SJCRH30 (cell line): ENCODE data around the gene MEGF10. TPM values are rescaled to one million over a fixed set of nuclear protein-coding genes. Genes with fewer than 3 reads are reported as not detected.
"Not testable (repeated sequence)": the region's sequence is repeated elsewhere in the genome, so short reads cannot be mapped to it uniquely, and the experiment has no call there.

Experiments used
- DNase-seq, 2 experiments: peaks; one replicate each; pipeline ENCODE4 v3.0.0-alpha.2; 2015 to 2020
- H3K27ac ChIP-seq: fragments of 250-450 bp; sonication (Bioruptor Pico); 2 replicates; pipeline ENCODE4 v1.5.1; 2020; ENCODE audit warnings: mild to moderate bottlenecking, moderate library complexity
- H3K27me3 ChIP-seq: fragments of 250-450 bp; sonication (Bioruptor Pico); 2 replicates; pipeline ENCODE4 v1.5.1; 2020; ENCODE audit warnings: mild to moderate bottlenecking, moderate library complexity
- H3K36me3 ChIP-seq: fragments of 250-450 bp; sonication (Bioruptor Pico); 2 replicates; pipeline ENCODE4 v1.5.1; 2020; ENCODE audit warnings: mild to moderate bottlenecking, moderate library complexity
- H3K4me1 ChIP-seq: fragments of 250-450 bp; sonication (Bioruptor Pico); 2 replicates; pipeline ENCODE4 v1.5.1; 2020; ENCODE audit warnings: mild to moderate bottlenecking, moderate library complexity
- H3K4me3 ChIP-seq: fragments of 250-450 bp; sonication (Bioruptor Pico); 2 replicates; pipeline ENCODE4 v1.5.1; 2020; ENCODE audit warnings: mild to moderate bottlenecking, moderate library complexity
- H3K9me3 ChIP-seq: fragments of 250-450 bp; sonication (Bioruptor Pico); replicated peaks from 2 replicates; pipeline ENCODE4 v1.5.1; 2020; ENCODE audit warnings: mild to moderate bottlenecking, moderate library complexity
- total RNA-seq: library from RNA; depleted of rRNA; stranded (reverse); fragments of >200 nt; shearing (Covaris generic); gene quantifications from 2 replicates; pipeline ENCODE4 v1.2.3, GENCODE V29; 2014

Gene MEGF10
- total RNA-seq, 1 experiment from 2014 or later: 77.9 TPM

DNA sequence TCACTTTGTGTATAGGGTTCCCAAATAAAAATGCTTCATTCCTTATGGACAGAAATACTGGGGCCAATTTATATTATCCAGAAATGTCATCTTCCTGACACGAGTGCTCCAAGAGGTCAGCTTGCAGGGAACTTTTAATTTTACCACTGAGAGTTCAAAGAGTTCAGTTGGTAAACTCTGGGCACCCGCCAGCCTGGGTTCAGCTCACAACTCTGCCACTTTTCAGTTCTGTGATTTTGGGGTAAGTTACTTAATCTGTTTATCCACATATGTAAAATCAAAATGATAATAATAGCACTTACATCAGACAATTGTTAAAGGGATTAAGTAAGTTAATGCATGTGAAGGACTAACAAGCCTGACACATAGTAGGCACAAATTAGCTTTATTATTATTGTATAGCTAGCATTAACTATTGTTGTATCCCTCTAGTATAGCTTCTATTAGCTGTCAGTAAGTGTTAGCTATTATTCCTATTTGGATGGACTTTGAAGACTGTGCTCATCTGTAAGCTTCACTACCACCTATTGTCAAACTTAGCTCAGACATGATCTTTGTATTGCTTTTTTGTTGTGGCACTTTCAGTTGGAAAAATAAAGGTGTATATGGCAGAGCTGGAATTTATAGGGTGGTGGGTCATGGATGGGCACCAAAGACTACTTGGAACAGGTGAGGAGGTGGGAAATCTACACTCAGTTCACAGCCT is 1.6 kb downstream of the MEGF10 start:
- peaks cover 24% of the 10 kb centered on the region for H3K4me1 ChIP-seq
- H3K4me3 ChIP-seq: peak overlapping the region; percentile 74
- H3K27me3 ChIP-seq: no peaks in the 10 kb centered on the region
- no peaks in the 10 kb centered on the region; the same call in 1 of the 2 replicates for H3K36me3 ChIP-seq
- H3K27ac ChIP-seq: peak overlapping the region; percentile 93
- no peak for DNase-seq
- H3K9me3 ChIP-seq: no peaks in the 10 kb centered on the region

GRCh38 chr5:127293373-127293772 is 2.8 kb downstream of the MEGF10 start:
- DNase-seq: no peak
- H3K4me1 ChIP-seq: peaks cover 24% of the 10 kb centered on the region
- no peaks in the 10 kb centered on the region; the same call in 1 of the 2 replicates for H3K36me3 ChIP-seq
- H3K27ac ChIP-seq: no peak overlapping the region
- no peak overlapping the region; the same call in 1 of the 2 replicates for H3K4me3 ChIP-seq
- no peaks in the 10 kb centered on the region for H3K9me3 ChIP-seq
- H3K27me3 ChIP-seq: no peaks in the 10 kb centered on the region

GRCh38 chr5:127294829-127295228 is 4.2 kb downstream of the MEGF10 start:
- Histone ChIP-seq H3K9me3 (no peaks in the 10 kb centered on the region), H3K27me3 (no peaks in the 10 kb centered on the region), H3K4me3 (no peak overlapping the region), H3K36me3 (peaks cover 5% of the 10 kb centered on the region), H3K27ac (no peak overlapping the region), H3K4me1 (peaks cover 29% of the 10 kb centered on the region)
- no peak for DNase-seq

- no peaks in the 10 kb centered on the region for H3K27me3 ChIP-seq
- DNase-seq: no peak
- no peak overlapping the region for H3K27ac ChIP-seq
- H3K4me1 ChIP-seq: peaks cover 29% of the 10 kb centered on the region
- H3K36me3 ChIP-seq: peaks cover 11% of the 10 kb centered on the region
- H3K9me3 ChIP-seq: 0 out of 2 replicates have a peak, but pooled peaks cover 2% of the 10 kb centered on the region
- H3K4me3 ChIP-seq: no peak overlapping the region
These were observed 4.9 kb downstream of the MEGF10 start for GRCh38 chr5:127295454-127295853.

- 0 out of 2 replicates have a peak, but pooled peaks cover 2% of the 10 kb centered on the region for H3K9me3 ChIP-seq
- no peak overlapping the region for H3K27ac ChIP-seq
These were observed 5.7 kb downstream of the MEGF10 start for GRCh38 chr5:127296321-127296720.

DNA sequence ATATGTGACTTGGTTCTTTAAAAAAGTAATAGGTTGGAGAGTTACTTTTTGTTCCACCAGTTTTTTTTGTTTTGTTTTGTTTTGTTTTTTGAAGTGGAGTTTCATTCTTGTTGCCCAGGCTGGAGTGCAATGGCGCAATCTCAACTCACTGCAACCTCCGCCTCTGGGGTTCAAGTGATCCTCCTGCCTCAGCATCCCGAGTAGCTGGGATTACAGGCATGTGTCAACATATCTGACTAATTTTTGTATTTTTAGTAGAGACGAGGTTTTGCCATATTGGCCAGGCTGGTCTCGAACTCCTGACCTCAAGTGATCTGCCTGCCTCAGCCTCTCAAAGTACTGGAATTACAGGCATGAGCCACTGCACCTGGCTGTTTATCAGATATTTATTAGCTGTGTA is 6.3 kb downstream of the MEGF10 start:
- not testable (repeated sequence) for DNase-seq
- H3K4me1 ChIP-seq: peaks cover 29% of the 10 kb centered on the region

More at GRCh38 chr5:127296321-127296720, 5.7 kb downstream of the MEGF10 start:
- H3K4me1 ChIP-seq: peaks cover 29% of the 10 kb centered on the region
- no peak for DNase-seq
- no peaks in the 10 kb centered on the region for H3K27me3 ChIP-seq
- no peak overlapping the region for H3K4me3 ChIP-seq
- peaks cover 20% of the 10 kb centered on the region for H3K36me3 ChIP-seq

GRCh38 chr5:127297348-127298035 is 6.9 kb downstream of the MEGF10 start:
- H3K4me3 ChIP-seq: no peak overlapping the region
- H3K27ac ChIP-seq: no peak overlapping the region
- H3K36me3 ChIP-seq: peaks cover 32% of the 10 kb centered on the region
- peaks cover 27% of the 10 kb centered on the region for H3K4me1 ChIP-seq
- H3K27me3 ChIP-seq: no peaks in the 10 kb centered on the region
- H3K9me3 ChIP-seq: peaks cover 8% of the 10 kb centered on the region
- DNase-seq: no peak

More for the DNA sequence above, 6.3 kb downstream of the MEGF10 start:
- not testable (repeated sequence) for H3K9me3 ChIP-seq, H3K4me3 ChIP-seq, H3K27me3 ChIP-seq, H3K27ac ChIP-seq
- H3K36me3 ChIP-seq: peaks cover 26% of the 10 kb centered on the region

GRCh38 chr5:127298036-127298429 is 7.4 kb downstream of the MEGF10 start:
- Histone ChIP-seq H3K9me3 (peaks cover 8% of the 10 kb centered on the region), H3K27ac (no peak overlapping the region), H3K36me3 (peaks cover 34% of the 10 kb centered on the region), H3K27me3 (no peaks in the 10 kb centered on the region), H3K4me3 (no peak overlapping the region), H3K4me1 (peaks cover 27% of the 10 kb centered on the region)
- DNase-seq: no peak

GRCh38 chr5:127298656-127299055 is 8.1 kb downstream of the MEGF10 start:
- H3K9me3 ChIP-seq: peaks cover 8% of the 10 kb centered on the region
- H3K4me1 ChIP-seq: peaks cover 24% of the 10 kb centered on the region
- H3K4me3 ChIP-seq: no peak overlapping the region
- H3K27ac ChIP-seq: no peak overlapping the region
- H3K27me3 ChIP-seq: no peaks in the 10 kb centered on the region
- no peak for DNase-seq
- peaks cover 34% of the 10 kb centered on the region for H3K36me3 ChIP-seq

- Histone ChIP-seq H3K27ac (no peak overlapping the region), H3K4me3 (no peak overlapping the region), H3K4me1 (peaks cover 24% of the 10 kb centered on the region), H3K9me3 (peaks cover 8% of the 10 kb centered on the region), H3K27me3 (no peaks in the 10 kb centered on the region), H3K36me3 (peaks cover 34% of the 10 kb centered on the region)
- DNase-seq: no peak
These were observed 9.1 kb downstream of the MEGF10 start for GRCh38 chr5:127299678-127300077.

DNA sequence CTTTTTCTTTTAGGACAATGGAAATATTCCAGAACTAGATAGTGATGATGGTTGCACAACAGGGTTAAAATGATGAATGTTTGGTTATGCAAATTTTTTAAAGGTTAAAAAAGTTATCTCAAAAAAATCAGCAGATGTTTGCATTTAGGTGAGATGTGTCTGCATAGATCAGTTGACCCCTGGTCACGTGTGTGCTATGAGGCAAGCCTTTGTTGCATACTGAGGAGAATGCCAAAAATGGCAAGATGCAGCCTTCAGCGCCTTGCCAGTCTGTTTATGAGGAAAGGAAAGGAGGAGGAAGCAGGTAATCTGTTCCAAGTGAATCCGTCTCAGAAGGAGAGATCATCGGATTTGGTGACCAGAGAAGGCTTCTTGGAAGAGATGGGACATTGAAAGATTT is 11.9 kb downstream of the MEGF10 start:
- H3K27me3 ChIP-seq: no peaks in the 10 kb centered on the region
- H3K9me3 ChIP-seq: peaks cover 8% of the 10 kb centered on the region

GRCh38 chr5:127303404-127303803 is 12.8 kb downstream of the MEGF10 start:
- Histone ChIP-seq H3K9me3 (peaks cover 8% of the 10 kb centered on the region), H3K4me3 (no peak overlapping the region), H3K27me3 (no peaks in the 10 kb centered on the region), H3K36me3 (peaks cover 36% of the 10 kb centered on the region), H3K27ac (no peak overlapping the region), H3K4me1 (peaks cover 27% of the 10 kb centered on the region)
- DNase-seq: no peak

More for the DNA sequence above, 11.9 kb downstream of the MEGF10 start:
- Histone ChIP-seq H3K4me1 (peaks cover 22% of the 10 kb centered on the region), H3K36me3 (peaks cover 36% of the 10 kb centered on the region), H3K4me3 (no peak overlapping the region), H3K27ac (no peak overlapping the region)
- no peak for DNase-seq

GRCh38 chr5:127305493-127305892 is 14.9 kb downstream of the MEGF10 start:
- Histone ChIP-seq H3K27me3 (no peaks in the 10 kb centered on the region), H3K4me3 (no peak overlapping the region), H3K4me1 (peaks cover 26% of the 10 kb centered on the region), H3K27ac (no peak overlapping the region), H3K9me3 (peaks cover 5% of the 10 kb centered on the region), H3K36me3 (peaks cover 33% of the 10 kb centered on the region)
- no peak for DNase-seq

DNA sequence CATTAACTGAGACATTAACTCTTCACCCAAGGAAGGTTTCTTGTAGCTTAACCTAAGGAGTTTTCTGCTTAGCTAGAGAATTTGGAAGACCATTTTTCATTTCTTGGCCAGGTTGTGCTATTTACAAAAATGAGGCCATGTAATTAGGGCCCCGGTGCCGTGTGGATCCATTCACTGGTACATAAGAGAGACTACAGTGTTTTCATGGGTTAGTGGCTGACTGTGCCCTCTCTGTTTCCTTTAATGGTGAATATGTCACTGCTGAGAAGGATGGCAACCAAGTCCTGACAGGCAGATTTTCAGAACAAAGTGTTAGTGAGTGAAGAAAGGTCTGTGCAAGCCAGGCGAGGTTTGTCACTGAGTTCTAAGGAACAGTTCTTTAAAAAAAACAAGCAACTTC is 15.4 kb downstream of the MEGF10 start:
- peaks cover 31% of the 10 kb centered on the region for H3K4me1 ChIP-seq
- H3K36me3 ChIP-seq: peaks cover 28% of the 10 kb centered on the region
- no peak for DNase-seq
- H3K4me3 ChIP-seq: no peak overlapping the region
- no peaks in the 10 kb centered on the region for H3K27me3 ChIP-seq
- peaks cover 5% of the 10 kb centered on the region for H3K9me3 ChIP-seq
- no peak overlapping the region for H3K27ac ChIP-seq

DNA sequence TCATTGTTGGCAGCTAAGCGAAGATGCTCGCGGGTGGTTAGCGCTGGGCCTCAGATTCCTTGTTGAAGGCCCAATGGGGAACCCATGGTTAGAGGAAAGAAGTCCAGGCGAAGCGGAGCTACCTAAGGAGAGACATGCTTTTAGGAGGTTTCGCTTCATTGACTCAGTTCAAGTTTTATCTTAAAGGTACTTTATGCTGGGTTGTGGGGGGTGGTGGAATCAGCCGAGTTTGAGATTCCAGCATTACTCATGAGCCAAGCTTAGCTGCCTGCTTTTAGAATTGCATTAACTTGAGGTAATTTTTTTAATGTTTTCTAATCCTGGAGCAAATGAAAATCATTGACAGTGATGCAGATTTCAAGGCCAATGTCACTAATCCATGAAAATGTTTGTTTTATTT is 16.1 kb downstream of the MEGF10 start:
- no peak for DNase-seq

More for the DNA sequence above, 16.1 kb downstream of the MEGF10 start:
- Histone ChIP-seq H3K4me3 (no peak overlapping the region), H3K36me3 (peaks cover 22% of the 10 kb centered on the region), H3K4me1 (peaks cover 37% of the 10 kb centered on the region), H3K27me3 (no peaks in the 10 kb centered on the region), H3K27ac (peak overlapping the region; percentile 86), H3K9me3 (peaks cover 3% of the 10 kb centered on the region)
